Stimulated activated CD4-positive, alpha-beta T cell treated with anti-CD3 and anti-CD28 coated beads, Interleukin-1b, Interleukin-23, amount 100 ng/mL, for 4 hours (primary cell): ENCODE measurements around the gene TRPM4.

ENCODE experiments used
- DNase-seq, 2 donors: peaks; one replicate each; pipeline ENCODE4 v3.0.0-alpha.2; 2020; ENCODE audit warnings: low read depth in 2 of 2

TRPM4 gene

GRCh38 chr19:49231389-49231788 is 73.8 kb downstream of the TRPM4 start:
- no peak for DNase-seq

GRCh38 chr19:49231804-49232203 is 74.2 kb downstream of the TRPM4 start:
- no peak for DNase-seq

GRCh38 chr19:49233163-49233562 is 75.6 kb downstream of the TRPM4 start:
- DNase-seq, result no peak

GRCh38 chr19:49241769-49242168 is 84.2 kb downstream of the TRPM4 start:
- no peak for DNase-seq

GRCh38 chr19:49243129-49243528 is 85.5 kb downstream of the TRPM4 start:
- DNase-seq, result no peak

GRCh38 chr19:49243726-49244125 is 86.1 kb downstream of the TRPM4 start:
- no peak for DNase-seq

- no peak for DNase-seq
Observed at GRCh38 chr19:49244256-49244655, 86.7 kb downstream of the TRPM4 start.

GRCh38 chr19:49247676-49248075 is 90.1 kb downstream of the TRPM4 start:
- no peak for DNase-seq

GRCh38 chr19:49249933-49250332 is 92.3 kb downstream of the TRPM4 start:
- no peak for DNase-seq

GRCh38 chr19:49255674-49256073 is 98.1 kb downstream of the TRPM4 start:
- no peak for DNase-seq

GRCh38 chr19:49256691-49257090 is 99.1 kb downstream of the TRPM4 start:
- no peak for DNase-seq
